GM13976 (cell line): ENCODE results near the gene ARMC9.

Experiments
- DNase-seq: peaks from one replicate; pipeline ENCODE4 v3.0.0; 2012; ENCODE audit warnings: low spot score
- CTCF ChIP-seq: IDR thresholded peaks from 2 replicates; pipeline ENCODE4 v1.5.1; 2012; ENCODE audit warnings: borderline replicate concordance, mild to moderate bottlenecking; ENCODE audit not compliant: insufficient read depth; ENCODE audit errors: extremely low read depth, missing control alignments, control extremely low read depth
- in situ Hi-C: fragments of 300-500 bp; cut with MboI; formaldehyde crosslinking; loops from one replicate; pipeline ENCODE4 v1.12.0; 2022; ENCODE audit warnings: low sequenced_read_pairs, mixed read lengths, inconsistent platforms; ENCODE audit not compliant: unreplicated experiment

The ARMC9 gene

GRCh38 chr2:231325826-231326225, 127.4 kb downstream of the ARMC9 start:
- no peak for TF ChIP-seq CTCF
- no peak for DNase-seq
- in situ Hi-C loops = no loop called here

- no peak for TF ChIP-seq CTCF
- DNase-seq = no peak
- in situ Hi-C loops = no loop called here
Observed at GRCh38 chr2:231326404-231326803, 128.0 kb downstream of the ARMC9 start.

- DNase-seq = no peak
- no peak for TF ChIP-seq CTCF
- in situ Hi-C loops = no loop called here
Observed at GRCh38 chr2:231330311-231330710, 131.9 kb downstream of the ARMC9 start.

- in situ Hi-C loops = no loop called here
- TF ChIP-seq CTCF = no peak
- DNase-seq = no peak
Observed at GRCh38 chr2:231331533-231331932, 133.1 kb downstream of the ARMC9 start.

- in situ Hi-C loops = no loop called here
- no peak for TF ChIP-seq CTCF
- no peak for DNase-seq
Observed at GRCh38 chr2:231332388-231332787, 134.0 kb downstream of the ARMC9 start.

GRCh38 chr2:231332872-231333500, 134.6 kb downstream of the ARMC9 start:
- DNase-seq = no peak
- no peak for TF ChIP-seq CTCF
- in situ Hi-C loops = no loop called here
